GM12878 (cell line): Measurements from ENCODE around the gene IGFLR1. TPM values are rescaled to one million over a fixed set of nuclear protein-coding genes. Genes with fewer than 3 reads are reported as not detected.
A peak's percentile ranks its signal among the peaks of the same experiment; 100 is the strongest.

Experiments used
- ATAC-seq: fragments of 200-7000 bp; cut with Tn5 transposase; 3 replicates; pipeline ENCODE4 v1.9.1; 2020; ENCODE audit warnings: mild to moderate bottlenecking, moderate library complexity
- BruUV-seq: library from RNA; stranded (reverse); fragments of 400-500 nt; replicated peaks from 2 replicates; lab custom pipeline; 2021; lab: Mats Ljungman, UMichigan
- CTCF ChIA-PET: fragments of 300-600 bp; sonication (Branson Sonifier 250); formaldehyde crosslinking; extraction: SDS; loops from one replicate; lab custom pipeline; 2021; ENCODE audit warnings: inconsistent platforms; lab: Yijun Ruan, JAX
- POLR2A ChIA-PET: fragments of 350-600 bp; formaldehyde crosslinking; extraction: SDS; loops from one replicate; lab custom pipeline; 2021; ENCODE audit warnings: inconsistent platforms; lab: Charles Lee
- RAD21 ChIA-PET: fragments of 300-600 bp; sonication (Branson Sonifier 250); formaldehyde crosslinking; loops from one replicate; lab custom pipeline; 2023; ENCODE audit warnings: antibody characterized with exemption; ENCODE audit not compliant: unreplicated experiment; lab: Charles Lee
- SMC1A ChIA-PET: fragments of 300-600 bp; sonication (Branson Sonifier 250); formaldehyde crosslinking; loops from one replicate; lab custom pipeline; 2023; ENCODE audit not compliant: unreplicated experiment, uncharacterized antibody; lab: Charles Lee
- DNase-seq: peaks from one replicate; pipeline ENCODE4 v3.0.0-alpha.2; 2011; ENCODE audit warnings: low read depth, low spot score
- FAIRE-seq: peaks from 3 replicates; lab custom pipeline; 2011; peaks lifted over from hg19 to GRCh38; lab: Jason Lieb, UNC
- H2AFZ ChIP-seq: 2 replicates; pipeline ENCODE4 v1.6.0; 2011; ENCODE audit warnings: low read depth, low read length, control low read depth; ENCODE audit not compliant: control insufficient read depth
- H3K27ac ChIP-seq: 2 replicates; pipeline ENCODE4 v1.5.1; 2011; ENCODE audit warnings: control low read depth; ENCODE audit not compliant: control insufficient read depth, insufficient read depth
- H3K27me3 ChIP-seq, 2 experiments: replicated peaks in 1 of 2; 2 replicates each; pipeline versions ENCODE4 v1.6.0 to v1.6.1; 2011; ENCODE audit warnings: low read length in 1 of 2; ENCODE audit not compliant: control insufficient read depth in 2 of 2, insufficient read depth in 2 of 2
- H3K36me3 ChIP-seq, 2 experiments: 2 replicates each; pipeline ENCODE4 v1.5.1; 2011; ENCODE audit warnings: low read length in 1 of 2; ENCODE audit not compliant: control insufficient read depth in 2 of 2, insufficient read depth in 2 of 2
- H3K4me1 ChIP-seq: 2 replicates; pipeline ENCODE4 v1.6.1; 2011; ENCODE audit warnings: mild to moderate bottlenecking, low read length, moderate library complexity, mixed read lengths; ENCODE audit not compliant: control insufficient read depth, insufficient read depth
- H3K4me2 ChIP-seq: 2 replicates; pipeline ENCODE4 v1.6.0; 2011; ENCODE audit warnings: control low read depth; ENCODE audit not compliant: control insufficient read depth, insufficient read depth
- H3K4me3 ChIP-seq: fragments of 200-600 bp; sonication (generic); 2 replicates; pipeline ENCODE4 v1.5.1; 2016
- H3K79me2 ChIP-seq: 2 replicates; pipeline ENCODE4 v1.6.0; 2011; ENCODE audit warnings: low read length; ENCODE audit not compliant: control insufficient read depth, insufficient read depth
- H3K9ac ChIP-seq: 2 replicates; pipeline ENCODE4 v1.8.0; 2011; ENCODE audit warnings: low read length, control low read depth, mixed read lengths; ENCODE audit not compliant: control insufficient read depth, insufficient read depth
- H3K9me3 ChIP-seq: replicated peaks from 3 replicates; pipeline ENCODE4 v1.5.1; 2011; ENCODE audit warnings: mild to moderate bottlenecking, low read length; ENCODE audit not compliant: control insufficient read depth, insufficient read depth
- H4K20me1 ChIP-seq: 2 replicates; pipeline ENCODE4 v1.6.0; 2011; ENCODE audit not compliant: control insufficient read depth, insufficient read depth
- ATF2 ChIP-seq: IDR thresholded peaks from 2 replicates; pipeline ENCODE4 v1.6.1; 2012; ENCODE audit warnings: low read length, inconsistent platforms
- ATF3 ChIP-seq: IDR thresholded peaks from 2 replicates; pipeline ENCODE4 v1.6.1; 2011; ENCODE audit warnings: low read depth, mild to moderate bottlenecking, low read length, moderate library complexity, borderline replicate concordance; ENCODE audit errors: extremely low read depth
- BACH1 ChIP-seq: fragments of 450-650 bp; IDR thresholded peaks from 2 replicates; pipeline ENCODE4 v1.6.1; 2017; ENCODE audit warnings: mild to moderate bottlenecking, borderline replicate concordance
- CREB1 ChIP-seq: IDR thresholded peaks from 2 replicates; pipeline ENCODE4 v1.6.1; 2012; ENCODE audit warnings: low read depth, mild to moderate bottlenecking, inconsistent platforms
- HCFC1 ChIP-seq: fragments of 150-350 bp; IDR thresholded peaks from 2 replicates; pipeline ENCODE4 v1.6.1; 2014; ENCODE audit warnings: low read length
- HDAC6 ChIP-seq: fragments of 200-600 bp; sonication (generic); IDR thresholded peaks from one replicate; pipeline ENCODE4 v1.8.0; 2017; ENCODE audit warnings: antibody characterized with exemption; ENCODE audit not compliant: unreplicated experiment
- IRF5 ChIP-seq: fragments of 450-650 bp; IDR thresholded peaks from 2 replicates; pipeline ENCODE4 v1.6.1; 2017; ENCODE audit warnings: borderline replicate concordance
- MEF2A ChIP-seq: IDR thresholded peaks from 2 replicates; pipeline ENCODE4 v1.6.1; 2011; ENCODE audit warnings: low read depth, mild to moderate bottlenecking, low read length, moderate library complexity; ENCODE audit not compliant: insufficient read depth
- SMAD5 ChIP-seq: IDR thresholded peaks from 2 replicates; pipeline ENCODE4 v1.6.1; 2016; ENCODE audit warnings: antibody characterized with exemption, low read depth
- SRF ChIP-seq, 2 experiments: IDR thresholded peaks; 2 replicates each; pipeline ENCODE4 v1.6.1; 2011; ENCODE audit warnings: low read depth in 2 of 2, low read length in 2 of 2, mild to moderate bottlenecking in 1 of 2, moderate library complexity in 1 of 2
- TAF1 ChIP-seq: IDR thresholded peaks from 2 replicates; pipeline ENCODE4 v1.6.1; 2011; ENCODE audit warnings: mild to moderate bottlenecking, low read depth, low read length, borderline replicate concordance
- TCF3 ChIP-seq: IDR thresholded peaks from 2 replicates; pipeline ENCODE4 v1.6.1; 2012; ENCODE audit warnings: low read depth, mild to moderate bottlenecking, low read length, borderline replicate concordance; ENCODE audit not compliant: insufficient read depth
- USF1 ChIP-seq: IDR thresholded peaks from 2 replicates; pipeline ENCODE4 v1.6.1; 2011; ENCODE audit warnings: borderline replicate concordance, low read depth, mild to moderate bottlenecking, moderate library complexity, mixed read lengths, low read length; ENCODE audit not compliant: insufficient read depth; ENCODE audit errors: extremely low read length
- WRNIP1 ChIP-seq: IDR thresholded peaks from 2 replicates; pipeline ENCODE4 v1.6.1; 2011; ENCODE audit warnings: low read depth, low read length, improper control_type of control experiment, borderline replicate concordance
- ZBED1 ChIP-seq: IDR thresholded peaks from 2 replicates; pipeline ENCODE4 v1.6.1; 2016; ENCODE audit warnings: borderline replicate concordance
- WGBS: methylation state at CpG from one replicate; pipeline ENCODE4 v1.1.6; 2016; ENCODE audit warnings: low lambda C conversion rate; ENCODE audit not compliant: insufficient replicate concordance, insufficient coverage; ENCODE audit errors: missing lambda C conversion rate; 5-methylcytosine and 5-hydroxymethylcytosine counted together
- in situ Hi-C: fragments of 300-500 bp; cut with MboI; formaldehyde crosslinking; loops from 9 replicates; pipeline ENCODE4 v1.14.3; 2018; ENCODE audit warnings: mixed read lengths
- intact Hi-C: fragments of 100-400 bp; cut with micrococcal nuclease; formaldehyde crosslinking; loops from one replicate; pipeline ENCODE4 v1.14.2; 2022; ENCODE audit not compliant: unreplicated experiment
- polyA plus RNA-seq, 11 experiments: library from polyadenylated mRNA; depleted of rRNA in 4 of 11; unstranded in 6 of 11; stranded (reverse) in 5 of 11; fragments of >200 nt; fragmentation: Nextera tagmentation in 4 of 11; fragmentation: Illumina TruSeq in 1 of 11; extraction: Ambion mirVana in 4 of 11; extraction: Trizol in 1 of 11; gene quantifications; 1 replicate in 1 of 11; 2 replicates in 10 of 11; pipeline versions ENCODE4 v1.2.1 to v1.2.3, GENCODE V29; 2011 to 2016; ENCODE audit warnings: inconsistent platforms in 2 of 11, missing spikeins in 2 of 11, low read depth in 1 of 11
- total RNA-seq, 4 experiments: library from RNA; depleted of rRNA in 3 of 4; stranded (reverse); fragments of >200 nt in 3 of 4; fragmentation: Illumina TruSeq in 1 of 4; extraction: Trizol in 1 of 4; gene quantifications; 2 replicates each; pipeline versions ENCODE4 v1.2.1 to v1.2.3, GENCODE V29; 2013 to 2021

Gene IGFLR1
- total and polyA plus RNA-seq, 10 of the 15 experiments (the other 5 are each of a cell fraction or from before 2014, with no cell fraction given): 2.5 to 39.9 (median 24.8) TPM

DNA sequence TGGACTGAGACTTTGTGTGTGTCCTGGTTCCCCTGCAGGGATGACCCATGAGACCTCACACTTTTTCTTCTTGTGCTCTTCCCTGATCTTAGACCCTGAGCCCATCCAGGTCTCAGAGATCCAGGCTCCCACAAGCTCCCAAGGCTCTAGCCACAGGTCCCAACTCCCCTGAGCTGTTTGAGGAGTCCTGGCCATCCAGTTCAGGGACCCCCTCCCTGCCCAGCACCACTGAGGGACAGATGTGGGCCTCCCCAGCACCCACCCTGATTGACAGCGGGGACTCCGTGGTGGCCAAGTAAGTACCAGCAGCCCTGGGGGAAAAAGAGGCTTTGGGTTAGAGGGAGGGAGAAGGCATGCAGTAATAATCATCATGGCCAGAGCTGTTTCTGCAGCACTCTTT lies 17.4 kb upstream of the IGFLR1 start:
- no peak overlapping the region for H2AFZ ChIP-seq
- 0 out of 2 replicates have a peak overlapping the region, but pooled peaks have one; percentile 28 for H3K4me3 ChIP-seq
- H3K9ac ChIP-seq: no peak overlapping the region
- no peaks in the 10 kb centered on the region for H4K20me1 ChIP-seq
- ATAC-seq (no peak), FAIRE-seq (no peak), DNase-seq (no peak)
- WGBS: 100% methylated on average over 2 of the region's 2 CpGs
- no peaks in the 10 kb centered on the region for H3K9me3 ChIP-seq
- BruUV-seq: no TSS peak
- peaks cover 15% of the 10 kb centered on the region for H3K4me1 ChIP-seq
- H3K27me3 ChIP-seq: no peaks in the 10 kb centered on the region
- in situ Hi-C loops (no loop called here), intact Hi-C loops (loop anchor here (2.0 kb wide), 1 partner anchor 15 kb away; the partner anchor contains the start of genes PSENEN and U2AF1L4)
- CTCF ChIA-PET: no interaction called here
- H3K36me3 ChIP-seq: peaks cover 1 to 11% of the 10 kb centered on the region in 2 experiments; a peak in 2 of 4 replicates
- H3K79me2 ChIP-seq: peaks cover 11% of the 10 kb centered on the region
- POLR2A ChIA-PET: interaction anchor here (1.1 kb wide), 2 partner anchors 9 to 12 kb away, joined by 3 read pairs; partner anchors contain the start of gene LIN37
- TF ChIP-seq MEF2A (no peak), HDAC6 (no peak), TAF1 (no peak), SMAD5 (no peak), CREB1 (no peak), USF1 (no peak), ZBED1 (no peak), WRNIP1 (no peak), IRF5 (no peak), BACH1 (no peak), ATF3 (no peak), SRF (IDR thresholded peaks at IDR 0.05; ENCODE audit: low read depth in 2 of 2, low read length in 2 of 2) (no peak), HCFC1 (no peak), TCF3 (no peak), ATF2 (no peak)
- RAD21 ChIA-PET: no interaction called here
- no peak overlapping the region; the same call in 1 of the 2 replicates for H3K4me2 ChIP-seq
- SMC1A ChIA-PET: interaction anchor here (0.5 kb wide), 1 partner anchor 134 kb away, joined by 3 read pairs; no protein-coding TSS in a partner anchor
- no peak overlapping the region for H3K27ac ChIP-seq
